Measurements from ENCODE around the gene HBEGF.

HBEGF gene

GRCh38 chr5:140303966-140304365 lies 42.4 kb downstream of the HBEGF start:
- DNase-seq (ENCODE audit: low read depth): no peak
- H3K4me3 ChIP-seq (ENCODE audit: low read length): no peak overlapping the region
- TF ChIP-seq, protein P1, sequence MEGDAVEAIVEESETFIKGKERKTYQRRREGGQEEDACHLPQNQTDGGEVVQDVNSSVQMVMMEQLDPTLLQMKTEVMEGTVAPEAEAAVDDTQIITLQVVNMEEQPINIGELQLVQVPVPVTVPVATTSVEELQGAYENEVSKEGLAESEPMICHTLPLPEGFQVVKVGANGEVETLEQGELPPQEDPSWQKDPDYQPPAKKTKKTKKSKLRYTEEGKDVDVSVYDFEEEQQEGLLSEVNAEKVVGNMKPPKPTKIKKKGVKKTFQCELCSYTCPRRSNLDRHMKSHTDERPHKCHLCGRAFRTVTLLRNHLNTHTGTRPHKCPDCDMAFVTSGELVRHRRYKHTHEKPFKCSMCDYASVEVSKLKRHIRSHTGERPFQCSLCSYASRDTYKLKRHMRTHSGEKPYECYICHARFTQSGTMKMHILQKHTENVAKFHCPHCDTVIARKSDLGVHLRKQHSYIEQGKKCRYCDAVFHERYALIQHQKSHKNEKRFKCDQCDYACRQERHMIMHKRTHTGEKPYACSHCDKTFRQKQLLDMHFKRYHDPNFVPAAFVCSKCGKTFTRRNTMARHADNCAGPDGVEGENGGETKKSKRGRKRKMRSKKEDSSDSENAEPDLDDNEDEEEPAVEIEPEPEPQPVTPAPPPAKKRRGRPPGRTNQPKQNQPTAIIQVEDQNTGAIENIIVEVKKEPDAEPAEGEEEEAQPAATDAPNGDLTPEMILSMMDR (conservative IDR thresholded peaks at IDR 0.05; ENCODE audit: low read depth, low read length): no peak

DNA sequence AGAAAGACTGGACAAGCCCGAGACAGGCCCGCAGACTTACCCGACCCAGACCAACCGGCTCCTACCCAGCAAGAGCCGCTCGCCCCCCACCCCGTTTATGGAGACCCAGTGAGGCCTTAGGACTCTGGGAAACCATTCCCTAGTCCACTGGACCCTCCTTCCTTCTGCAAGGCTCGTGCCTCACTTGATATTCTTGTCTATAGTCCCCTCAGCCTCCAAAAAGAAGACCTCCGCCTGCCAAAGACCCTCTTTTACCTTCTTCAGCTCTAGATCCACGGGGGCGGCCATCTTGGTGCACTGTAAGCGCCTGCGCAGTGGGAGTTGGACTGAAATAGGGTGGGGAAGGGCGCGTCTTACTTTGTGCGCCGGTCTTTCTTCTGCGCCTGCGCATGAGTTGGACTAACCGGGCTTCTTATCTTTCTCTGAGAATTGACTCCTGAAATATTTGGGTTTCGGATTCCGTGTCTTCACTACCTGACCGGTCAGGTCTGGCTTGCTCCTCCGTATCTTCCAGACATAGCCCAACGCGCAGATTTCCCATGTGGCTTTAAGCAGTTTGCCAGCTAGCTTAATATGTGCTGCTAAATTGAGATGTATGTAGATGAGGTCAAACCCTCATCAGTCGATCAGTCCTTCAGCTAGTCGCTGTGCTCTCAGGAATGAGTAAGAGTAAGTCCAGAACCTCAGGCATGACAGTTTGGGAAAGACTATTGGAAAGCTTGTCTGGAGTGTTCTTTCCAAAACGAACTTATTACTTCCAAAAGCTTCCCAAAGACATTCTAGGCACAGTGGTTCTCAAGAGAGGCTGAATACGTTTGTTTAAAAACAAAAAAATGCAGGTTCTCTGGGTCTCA lies 43.4 kb downstream of the HBEGF start, which contains the start of gene PFDN1:
Gene PFDN1 (minus strand): TSS at position 316 of the 854 bp plus-strand sequence. CDS start 28 bp downstream, at position 288.
- TF ChIP-seq, protein P1 (conservative IDR thresholded peaks at IDR 0.05; ENCODE audit: low read depth, low read length): no peak
- peak; percentile 67 for DNase-seq (ENCODE audit: low read depth)
- peak within 1 kb of the TSS; percentile 98 for H3K4me3 ChIP-seq (ENCODE audit: low read length)

DNA sequence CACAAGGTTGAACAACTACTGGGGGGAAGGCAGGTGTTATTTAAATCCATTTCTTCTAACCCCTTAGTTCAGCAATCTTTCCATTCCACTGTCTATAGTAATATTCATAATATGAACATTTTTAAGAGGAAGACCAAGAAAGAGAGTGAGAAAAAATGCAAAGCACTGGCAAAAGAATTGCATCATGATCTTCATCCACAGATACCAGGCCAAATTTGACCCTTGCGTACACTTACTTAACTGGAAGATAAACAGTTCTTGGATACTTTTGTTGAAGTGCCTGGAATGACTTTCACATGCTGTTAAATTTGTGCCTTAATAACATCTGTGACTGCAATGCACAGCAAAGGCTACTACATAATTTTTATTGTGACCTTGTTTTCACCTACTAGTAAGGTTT lies 45.3 kb downstream of the HBEGF start:
- no peak for DNase-seq (ENCODE audit: low read depth)
- TF ChIP-seq, protein P1 (conservative IDR thresholded peaks at IDR 0.05; ENCODE audit: low read depth, low read length): no peak
- H3K4me3 ChIP-seq (ENCODE audit: low read length): no peak overlapping the region

GRCh38 chr5:140299056-140299455 lies 47.3 kb downstream of the HBEGF start:
- H3K4me3 ChIP-seq (ENCODE audit: low read length): no peak overlapping the region
- TF ChIP-seq, protein P1 (conservative IDR thresholded peaks at IDR 0.05; ENCODE audit: low read depth, low read length): no peak
- DNase-seq (ENCODE audit: low read depth): no peak

DNA sequence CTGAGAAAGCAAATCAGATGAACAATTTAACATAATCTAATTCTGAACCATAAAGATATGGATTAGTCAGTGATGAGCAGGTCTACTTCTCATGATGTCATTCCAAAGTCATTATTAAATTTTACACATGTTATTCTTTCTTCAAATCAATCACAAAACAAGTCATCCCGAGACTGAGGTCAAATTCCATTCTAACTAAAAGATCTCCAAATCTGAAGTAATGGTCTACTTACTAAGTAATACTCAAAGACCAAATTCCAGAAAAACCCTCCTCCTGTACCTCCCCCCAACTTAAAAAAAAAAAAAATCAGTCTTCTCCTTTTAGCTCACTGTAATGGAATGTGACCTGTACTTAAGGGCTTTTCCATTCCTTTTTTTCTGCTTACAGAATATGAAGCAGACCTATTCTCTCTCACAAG lies 48.2 kb downstream of the HBEGF start:
- no peak overlapping the region for H3K4me3 ChIP-seq (ENCODE audit: low read length)
- TF ChIP-seq, protein P1 (conservative IDR thresholded peaks at IDR 0.05; ENCODE audit: low read depth, low read length): no peak
- no peak for DNase-seq (ENCODE audit: low read depth)

GRCh38 chr5:140297283-140297682 lies 49.1 kb downstream of the HBEGF start:
- TF ChIP-seq, protein P1 (conservative IDR thresholded peaks at IDR 0.05; ENCODE audit: low read depth, low read length): no peak
- no peak for DNase-seq (ENCODE audit: low read depth)

GRCh38 chr5:140296289-140296688 lies 50.1 kb downstream of the HBEGF start:
- no peak for DNase-seq (ENCODE audit: low read depth)
- TF ChIP-seq, protein P1 (conservative IDR thresholded peaks at IDR 0.05; ENCODE audit: low read depth, low read length): no peak
- H3K4me3 ChIP-seq (ENCODE audit: low read length): no peak overlapping the region

More at GRCh38 chr5:140297283-140297682, 49.1 kb downstream of the HBEGF start:
- no peak overlapping the region for H3K4me3 ChIP-seq (ENCODE audit: low read length)
